DND-41 (cell line): ENCODE measurements around the gene PTPRE.

ENCODE experiments used
- EZH2 ChIP-seq: IDR thresholded peaks from 3 replicates; pipeline ENCODE4 v1.6.1; 2012; ENCODE audit warnings: borderline replicate concordance, low read depth, mild to moderate bottlenecking, moderate library complexity, low read length, inconsistent platforms; ENCODE audit not compliant: severe bottlenecking
- TF ChIP-seq, protein P1 (sequence below): IDR thresholded peaks from 2 replicates; pipeline ENCODE4 v1.5.1; 2012; ENCODE audit warnings: borderline replicate concordance, low read length, moderate library complexity, mild to moderate bottlenecking; ENCODE audit not compliant: poor library complexity, severe bottlenecking; ENCODE audit errors: extremely low read depth

DNA sequence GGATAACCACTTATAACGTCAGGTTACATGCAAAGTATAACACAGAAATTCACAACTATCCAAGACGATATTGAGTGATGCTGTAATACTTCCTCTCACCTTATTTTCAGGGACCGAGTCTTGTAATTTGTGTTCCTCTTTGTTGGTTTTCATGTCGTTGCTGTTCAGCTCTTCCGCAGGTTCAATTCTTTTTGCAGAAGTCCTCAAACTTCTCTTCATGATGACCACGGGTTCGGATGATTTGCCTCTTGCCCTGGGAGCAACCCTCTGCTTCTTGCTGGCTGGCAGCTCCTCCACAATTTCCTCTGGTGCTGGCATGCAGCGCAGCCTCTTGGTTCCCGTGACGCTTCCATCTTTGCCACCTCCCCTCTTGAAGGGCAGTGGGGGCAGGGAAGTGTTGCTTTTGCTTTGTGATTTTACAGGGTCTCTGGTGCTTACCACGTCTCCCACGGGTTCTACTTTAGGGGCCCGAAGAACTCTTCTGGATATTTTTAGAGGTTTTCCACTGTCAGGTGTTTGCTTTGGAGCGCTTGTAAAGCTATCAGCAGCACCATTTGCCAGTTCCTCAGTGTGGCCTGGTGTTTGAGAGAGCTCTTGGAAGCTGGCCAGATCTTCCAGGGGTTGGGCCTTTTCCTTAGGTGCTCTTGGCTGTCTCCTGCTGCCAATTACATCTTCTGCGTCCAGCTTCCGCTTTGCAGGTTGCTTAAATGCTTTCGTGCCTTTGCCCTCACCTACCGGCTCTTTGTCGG lies 195.8 kb downstream of the PTPRE start:
- TF ChIP-seq, protein P1, sequence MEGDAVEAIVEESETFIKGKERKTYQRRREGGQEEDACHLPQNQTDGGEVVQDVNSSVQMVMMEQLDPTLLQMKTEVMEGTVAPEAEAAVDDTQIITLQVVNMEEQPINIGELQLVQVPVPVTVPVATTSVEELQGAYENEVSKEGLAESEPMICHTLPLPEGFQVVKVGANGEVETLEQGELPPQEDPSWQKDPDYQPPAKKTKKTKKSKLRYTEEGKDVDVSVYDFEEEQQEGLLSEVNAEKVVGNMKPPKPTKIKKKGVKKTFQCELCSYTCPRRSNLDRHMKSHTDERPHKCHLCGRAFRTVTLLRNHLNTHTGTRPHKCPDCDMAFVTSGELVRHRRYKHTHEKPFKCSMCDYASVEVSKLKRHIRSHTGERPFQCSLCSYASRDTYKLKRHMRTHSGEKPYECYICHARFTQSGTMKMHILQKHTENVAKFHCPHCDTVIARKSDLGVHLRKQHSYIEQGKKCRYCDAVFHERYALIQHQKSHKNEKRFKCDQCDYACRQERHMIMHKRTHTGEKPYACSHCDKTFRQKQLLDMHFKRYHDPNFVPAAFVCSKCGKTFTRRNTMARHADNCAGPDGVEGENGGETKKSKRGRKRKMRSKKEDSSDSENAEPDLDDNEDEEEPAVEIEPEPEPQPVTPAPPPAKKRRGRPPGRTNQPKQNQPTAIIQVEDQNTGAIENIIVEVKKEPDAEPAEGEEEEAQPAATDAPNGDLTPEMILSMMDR = no peak
- no peak for TF ChIP-seq EZH2
